GM12801 (cell line): ENCODE data around the gene PARVB.

Experiments
- TF ChIP-seq, protein P1 (sequence below): IDR thresholded peaks from one replicate; pipeline ENCODE4 v1.5.1; 2011; ENCODE audit warnings: control low read depth; ENCODE audit not compliant: insufficient read length; ENCODE audit errors: extremely low read depth

PARVB gene

DNA sequence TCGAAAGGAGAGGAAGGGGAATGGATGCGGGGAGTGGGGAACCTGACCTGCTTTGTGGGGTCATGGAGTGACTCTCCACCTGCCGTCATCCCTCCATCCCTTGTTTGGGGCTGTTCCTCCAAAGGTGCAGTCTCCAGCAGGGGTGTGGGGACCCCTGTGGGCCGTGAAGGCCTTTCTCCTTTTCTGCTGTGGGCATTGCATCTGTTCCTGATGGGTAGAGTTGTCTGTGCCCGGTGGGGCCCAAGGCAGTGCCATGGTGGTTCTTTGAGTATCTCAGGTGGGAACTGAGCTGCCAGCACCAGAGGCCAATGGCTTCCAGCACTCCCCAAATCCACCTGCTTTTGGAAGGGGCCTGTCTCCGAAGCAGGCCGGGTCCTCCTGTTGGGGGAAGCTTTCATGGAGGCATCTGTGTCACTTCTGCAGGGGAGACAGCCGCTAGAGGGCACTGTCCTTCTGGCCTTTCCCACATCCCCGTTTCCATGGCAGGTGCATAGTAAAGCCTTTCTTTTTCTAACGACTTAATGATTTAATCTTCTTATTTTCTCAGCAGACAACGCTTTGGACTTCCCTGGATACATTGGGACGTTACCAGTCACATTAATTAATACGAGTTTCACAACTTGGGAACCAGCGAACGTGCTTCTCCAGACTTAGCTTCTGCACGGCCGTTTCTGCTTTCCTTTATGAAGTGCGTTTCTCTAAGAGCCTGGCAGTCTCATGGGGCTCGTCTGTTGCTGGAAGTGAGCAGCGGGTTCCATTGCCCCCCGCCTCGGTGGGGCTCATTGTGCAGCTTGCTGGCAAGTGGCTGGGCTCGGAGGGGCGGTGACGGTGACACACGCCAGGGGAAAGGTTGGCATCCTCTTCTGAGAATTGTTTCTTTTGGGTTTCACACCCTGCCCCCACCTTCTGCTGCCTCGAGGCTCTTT lies 57.1 kb downstream of the PARVB start:
- TF ChIP-seq, protein P1, sequence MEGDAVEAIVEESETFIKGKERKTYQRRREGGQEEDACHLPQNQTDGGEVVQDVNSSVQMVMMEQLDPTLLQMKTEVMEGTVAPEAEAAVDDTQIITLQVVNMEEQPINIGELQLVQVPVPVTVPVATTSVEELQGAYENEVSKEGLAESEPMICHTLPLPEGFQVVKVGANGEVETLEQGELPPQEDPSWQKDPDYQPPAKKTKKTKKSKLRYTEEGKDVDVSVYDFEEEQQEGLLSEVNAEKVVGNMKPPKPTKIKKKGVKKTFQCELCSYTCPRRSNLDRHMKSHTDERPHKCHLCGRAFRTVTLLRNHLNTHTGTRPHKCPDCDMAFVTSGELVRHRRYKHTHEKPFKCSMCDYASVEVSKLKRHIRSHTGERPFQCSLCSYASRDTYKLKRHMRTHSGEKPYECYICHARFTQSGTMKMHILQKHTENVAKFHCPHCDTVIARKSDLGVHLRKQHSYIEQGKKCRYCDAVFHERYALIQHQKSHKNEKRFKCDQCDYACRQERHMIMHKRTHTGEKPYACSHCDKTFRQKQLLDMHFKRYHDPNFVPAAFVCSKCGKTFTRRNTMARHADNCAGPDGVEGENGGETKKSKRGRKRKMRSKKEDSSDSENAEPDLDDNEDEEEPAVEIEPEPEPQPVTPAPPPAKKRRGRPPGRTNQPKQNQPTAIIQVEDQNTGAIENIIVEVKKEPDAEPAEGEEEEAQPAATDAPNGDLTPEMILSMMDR = no peak

DNA sequence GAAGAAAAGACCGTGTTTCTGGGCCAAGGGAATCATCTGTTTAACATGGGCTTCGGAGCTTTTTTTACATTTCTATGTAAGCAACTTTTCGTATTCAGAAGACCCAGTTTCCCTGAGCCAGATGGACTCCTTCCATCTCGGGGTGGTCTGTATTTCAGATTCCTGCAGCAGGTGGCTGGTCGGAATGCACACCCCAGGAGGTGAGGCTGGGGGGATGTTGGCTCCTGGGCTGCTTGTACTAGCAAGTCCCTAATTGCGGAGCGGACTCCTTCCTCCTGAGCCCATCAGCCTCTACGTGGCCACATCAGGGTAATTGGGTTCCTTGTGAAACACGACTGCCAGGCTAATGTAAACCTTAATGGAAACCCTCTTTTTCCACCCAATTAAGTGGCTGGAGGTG lies 58.7 kb downstream of the PARVB start:
- TF ChIP-seq, protein P1 = no peak

- TF ChIP-seq, protein P1 = no peak
Observed at GRCh38 chr22:44084044-44084772, 60.1 kb downstream of the PARVB start.

DNA sequence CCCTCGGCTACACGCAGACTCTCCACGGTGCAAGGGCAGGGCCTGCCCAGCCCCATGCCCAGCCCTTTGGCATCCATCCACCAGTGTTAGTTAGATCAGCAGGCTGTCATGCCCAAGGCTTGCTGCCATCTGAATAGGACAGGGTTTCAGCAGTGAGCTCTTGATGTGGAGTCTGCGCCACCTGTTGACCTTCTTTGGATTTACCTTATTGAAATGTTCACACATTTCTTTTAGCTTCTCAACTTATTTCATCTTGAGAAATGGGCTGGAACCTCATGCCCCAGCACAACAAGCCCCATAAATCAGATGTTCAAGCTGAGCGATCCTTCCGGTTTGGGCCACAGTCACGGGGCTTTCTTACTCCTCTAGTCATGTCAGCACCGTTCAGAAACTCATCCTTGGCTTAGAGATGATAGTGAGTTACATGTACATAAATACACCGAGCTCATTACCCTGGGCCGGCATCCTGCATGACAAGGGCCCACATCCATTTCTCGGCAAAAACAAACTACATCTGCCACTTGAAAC lies 61.7 kb downstream of the PARVB start:
- TF ChIP-seq, protein P1 = no peak

GRCh38 chr22:44086271-44087088 lies 62.4 kb downstream of the PARVB start:
- TF ChIP-seq, protein P1 = no peak

DNA sequence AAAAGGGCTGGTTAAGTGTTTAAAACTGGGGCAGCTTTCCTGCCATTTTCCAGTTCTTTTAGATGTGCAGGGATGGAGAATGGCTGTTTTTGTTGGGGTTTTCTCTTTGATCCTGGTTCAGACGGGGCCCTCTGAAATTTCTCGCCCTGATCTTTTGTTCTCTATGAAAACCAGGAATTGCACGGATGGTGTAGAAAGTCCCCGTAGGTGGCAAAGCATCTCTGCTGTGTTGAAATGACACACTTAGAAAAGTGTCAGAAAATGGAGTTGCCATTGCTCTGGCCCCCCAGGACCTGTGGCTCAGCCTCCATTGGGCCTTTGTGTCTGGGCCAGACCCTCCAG lies 63.0 kb downstream of the PARVB start:
- TF ChIP-seq, protein P1 = no peak

GRCh38 chr22:44088976-44089570 lies 65.0 kb downstream of the PARVB start:
- TF ChIP-seq, protein P1 = no peak
